Right lobe of liver (tissue), 6 donors: ENCODE results near the gene TCF4. TPM values are rescaled to one million over a fixed set of nuclear protein-coding genes. Genes with fewer than 3 reads are reported as not detected.

Experiments used
- ATAC-seq, 4 donors: fragments of 200-7000 bp; cut with Tn5 transposase; one replicate each; pipeline ENCODE4 v1.9.1; 2020; ENCODE audit warnings: mild to moderate bottlenecking in 4 of 4, moderate library complexity in 4 of 4
- DNase-seq, 3 donors: peaks; one replicate each; pipeline ENCODE4 v3.0.0-alpha.2; 2020
- H3K27ac ChIP-seq, 3 donors: fragments of 200-600 bp; one replicate each; pipeline ENCODE4 v1.8.0; 2022
- H3K27me3 ChIP-seq, 2 donors: fragments of 200-600 bp; one replicate each; pipeline ENCODE4 v1.8.0; 2022
- H3K36me3 ChIP-seq, 4 donors: fragments of 200-600 bp; sonication (generic) in 1 of 4; one replicate each; pipeline versions ENCODE4 v1.5.1 to v1.8.0; 2017 to 2022; ENCODE audit warnings: control low read depth in 1 of 4
- H3K4me1 ChIP-seq, 4 donors: fragments of 200-600 bp; sonication (generic) in 1 of 4; one replicate each; pipeline versions ENCODE4 v1.5.1 to v1.8.0; 2017 to 2022; ENCODE audit warnings: control low read depth in 1 of 4
- H3K4me3 ChIP-seq, 3 donors: fragments of 200-600 bp; one replicate each; pipeline ENCODE4 v1.8.0; 2022
- H3K9me3 ChIP-seq, 4 donors: fragments of 200-600 bp; sonication (generic) in 1 of 4; one replicate each; pipeline versions ENCODE4 v1.5.1 to v1.8.0; 2017 to 2022; ENCODE audit warnings: control low read depth in 1 of 4
- CTCF ChIP-seq, 4 donors: fragments of 200-600 bp in 3 of 4; fragments of 450-650 bp in 1 of 4; IDR thresholded peaks; one replicate each; pipeline versions ENCODE4 v1.5.1 to v1.8.0; 2016 to 2022; ENCODE audit warnings: antibody characterized with exemption in 4 of 4, mild to moderate bottlenecking in 2 of 4
- POLR2A ChIP-seq: fragments of 450-650 bp; IDR thresholded peaks from one replicate; pipeline ENCODE4 v1.6.1; 2017; ENCODE audit warnings: antibody characterized with exemption, mild to moderate bottlenecking
- WGBS: methylation state at CpG from one replicate; pipeline ENCODE4 v1.1.6; 2018; ENCODE audit warnings: low coverage, low lambda C conversion rate; ENCODE audit not compliant: insufficient coverage; ENCODE audit errors: missing lambda C conversion rate; 5-methylcytosine and 5-hydroxymethylcytosine counted together
- intact Hi-C, 2 donors: fragments of 100-400 bp; cut with DNase I; formaldehyde crosslinking; loops; one replicate each; pipeline versions ENCODE4 v1.11.2 to v1.14.1; 2022
- total RNA-seq, 6 experiments: library from RNA; depleted of rRNA in 2 of 6; stranded (reverse); fragments of >200 nt in 2 of 6; fragmentation: NEBNext Ultra II Directional in 3 of 6; extraction: Animal tissue kit (Norgen Biotek cat#: 25700) in 3 of 6; gene quantifications; one replicate each; pipeline versions ENCODE4 v1.1.0 to v1.2.4, GENCODE V29; 2016 to 2023
- donor health status: DM: no; HTN: yes; CAD: no.
- donor health status: DM: no; HTN: no; CAD: no.
- donor health status: DM: no; HTN: no; CAD: no.
- donor health status: DM: no; HTN: yes; CAD: no.
- donor health status: DM: no; HTN: yes; CAD: no.

TCF4 gene
- total RNA-seq, 6 experiments from 2014 or later, result 8.1 to 19.5 (median 10.4) TPM

- DNase-seq, result no peak
- Histone ChIP-seq H3K4me3 (no peak overlapping the region), H3K36me3 (no peaks in the 10 kb centered on the region), H3K4me1 (no peaks in the 10 kb centered on the region), H3K27ac (no peak overlapping the region), H3K9me3 (no peaks in the 10 kb centered on the region), H3K27me3 (no peaks in the 10 kb centered on the region)
- no peak for TF ChIP-seq CTCF (IDR thresholded peaks at IDR 0.05)
- no peak for TF ChIP-seq POLR2A
- no peak for ATAC-seq
- intact Hi-C loops, result no loop called here
- WGBS, result 44% methylated on average over 2 of the region's 2 CpGs
These were observed 307.5 kb downstream of the TCF4 start for GRCh38 chr18:55280503-55280902.

- Histone ChIP-seq H3K9me3 (no peaks in the 10 kb centered on the region), H3K27me3 (no peaks in the 10 kb centered on the region), H3K36me3 (no peaks in the 10 kb centered on the region), H3K4me3 (no peak overlapping the region), H3K27ac (no peak overlapping the region), H3K4me1 (no peaks in the 10 kb centered on the region)
- intact Hi-C loops, result no loop called here
- DNase-seq (peak in 1 of 3 donors; percentile 36), ATAC-seq (peak in 3 of 4 donors; percentile 68 to 99 (median 82))
- 39% methylated on average over 2 of the region's 5 CpGs for WGBS
- TF ChIP-seq POLR2A, result no peak
- peak in 1 of 4 donors; percentile 18 for TF ChIP-seq CTCF (IDR thresholded peaks at IDR 0.05)
These were observed 312.7 kb downstream of the TCF4 start for GRCh38 chr18:55275039-55275901.

GRCh38 chr18:55272510-55273243 lies 315.3 kb downstream of the TCF4 start:
- no peak overlapping the region for H3K4me3 ChIP-seq
- no peaks in the 10 kb centered on the region for H3K9me3 ChIP-seq
- H3K27ac ChIP-seq, result no peak overlapping the region
- ATAC-seq, result no peak
- peaks cover 0 to 3% (median 0%) of the 10 kb centered on the region in 4 donors for H3K4me1 ChIP-seq
- WGBS, result 59% methylated on average over 7 of the region's 7 CpGs
- no peaks in the 10 kb centered on the region for H3K27me3 ChIP-seq
- intact Hi-C loops, result no loop called here
- TF ChIP-seq CTCF (IDR thresholded peaks at IDR 0.05) (no peak), POLR2A (no peak)
- DNase-seq, result no peak
- no peaks in the 10 kb centered on the region for H3K36me3 ChIP-seq

- H3K36me3 ChIP-seq, result no peaks in the 10 kb centered on the region
- intact Hi-C loops, result no loop called here
- H3K27ac ChIP-seq, result no peak overlapping the region
- TF ChIP-seq CTCF (IDR thresholded peaks at IDR 0.05) (no peak), POLR2A (no peak)
- WGBS, result 60% methylated on average over 5 of the region's 5 CpGs
- DNase-seq (no peak), ATAC-seq (no peak)
- H3K27me3 ChIP-seq, result no peaks in the 10 kb centered on the region
- H3K9me3 ChIP-seq, result no peaks in the 10 kb centered on the region
- H3K4me3 ChIP-seq, result no peak overlapping the region
- peaks cover 0 to 3% (median 0%) of the 10 kb centered on the region in 4 donors for H3K4me1 ChIP-seq
These were observed 318.4 kb downstream of the TCF4 start for GRCh38 chr18:55269622-55270021.
